Measurements from ENCODE around the gene RIN1.

RIN1 gene

DNA sequence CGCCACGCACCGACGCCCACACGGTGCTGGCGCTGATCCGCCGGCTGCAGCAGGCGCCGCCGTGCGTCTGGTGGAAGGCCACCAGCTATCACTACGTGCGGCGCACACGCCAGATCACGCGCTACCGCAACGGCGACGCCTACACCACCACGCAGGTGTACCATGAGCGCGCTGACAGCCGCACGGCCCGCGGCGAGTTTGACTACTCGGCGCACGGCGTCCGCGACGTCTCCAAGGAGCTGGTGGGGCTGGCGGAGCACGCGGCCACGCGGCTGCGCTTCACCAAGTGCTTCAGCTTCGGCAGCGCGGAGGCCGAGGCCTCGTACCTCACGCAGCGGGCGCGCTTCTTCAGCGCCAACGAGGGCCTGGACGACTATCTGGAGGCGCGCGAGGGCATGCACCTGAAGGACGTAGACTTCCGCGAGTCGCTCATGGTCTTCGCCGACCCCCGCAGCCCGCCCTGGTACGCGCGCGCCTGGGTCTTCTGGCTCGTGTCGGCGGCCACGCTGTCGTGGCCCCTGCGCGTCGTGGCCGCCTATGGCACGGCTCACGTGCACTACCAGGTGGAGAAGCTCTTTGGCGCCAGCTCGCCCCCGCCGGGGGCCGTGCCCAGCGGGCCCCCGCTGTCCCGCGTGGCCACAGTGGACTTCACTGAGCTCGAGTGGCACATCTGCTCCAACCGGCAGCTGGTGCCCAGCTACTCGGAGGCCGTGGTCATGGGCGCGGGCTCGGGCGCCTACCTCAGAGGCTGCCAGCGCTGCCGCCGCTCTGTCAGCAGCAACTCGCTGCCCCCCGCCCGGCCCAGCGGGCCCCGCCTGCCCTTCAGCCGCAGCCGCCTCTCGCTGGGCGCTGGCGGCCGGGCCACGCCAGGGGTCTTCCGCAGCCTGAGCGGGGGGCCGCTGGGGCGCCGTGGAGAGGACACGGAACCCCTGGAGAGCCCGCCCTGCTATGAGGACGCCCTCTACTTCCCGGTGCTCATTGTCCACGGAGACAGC is 41.3 kb downstream of the RIN1 start:
- no peak for DNase-seq (ENCODE audit: low spot score)

DNA sequence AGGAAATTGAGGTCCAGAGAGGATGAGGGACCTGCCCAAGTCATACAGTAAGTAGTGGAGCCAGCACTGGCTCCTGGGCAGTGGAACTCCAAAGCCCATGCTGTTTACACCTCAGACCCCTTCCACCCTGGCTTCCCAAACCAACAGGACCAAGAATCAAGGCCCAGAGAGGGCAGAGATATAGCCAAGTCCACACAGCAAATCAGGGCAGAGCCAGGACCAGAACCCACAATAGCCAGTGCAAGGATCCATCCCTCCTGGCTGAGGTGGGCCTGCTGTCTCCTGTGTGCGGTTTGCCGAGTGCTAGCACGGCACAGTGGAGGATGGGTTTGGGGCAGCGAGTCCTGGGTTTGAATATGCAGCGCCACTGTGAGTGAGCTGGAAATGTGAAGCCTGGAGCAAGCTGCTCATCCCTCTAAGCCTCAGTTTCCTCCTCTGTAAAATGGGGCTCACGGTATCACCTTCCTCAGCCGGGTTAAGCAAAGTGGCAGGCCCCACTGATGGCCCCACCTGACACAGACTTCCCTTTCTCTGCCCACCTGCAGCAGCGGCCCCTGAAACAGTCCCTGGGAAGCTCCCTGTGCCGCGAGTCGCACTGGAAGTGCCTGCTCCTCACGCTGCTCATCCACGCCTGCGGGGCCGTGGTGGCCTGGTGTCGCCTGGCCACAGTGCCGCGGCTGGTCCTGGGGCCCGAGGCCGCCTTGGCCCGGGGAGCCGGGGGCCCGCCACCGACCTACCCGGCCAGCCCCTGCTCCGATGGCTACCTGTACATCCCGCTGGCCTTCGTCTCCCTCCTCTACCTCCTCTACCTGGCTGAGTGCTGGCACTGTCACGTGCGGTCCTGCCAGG is 42.2 kb downstream of the RIN1 start:
- DNase-seq (ENCODE audit: low spot score): no peak

- DNase-seq (ENCODE audit: low spot score): no peak
Measured at GRCh38 chr11:66293352-66293751, 42.9 kb downstream of the RIN1 start.

DNA sequence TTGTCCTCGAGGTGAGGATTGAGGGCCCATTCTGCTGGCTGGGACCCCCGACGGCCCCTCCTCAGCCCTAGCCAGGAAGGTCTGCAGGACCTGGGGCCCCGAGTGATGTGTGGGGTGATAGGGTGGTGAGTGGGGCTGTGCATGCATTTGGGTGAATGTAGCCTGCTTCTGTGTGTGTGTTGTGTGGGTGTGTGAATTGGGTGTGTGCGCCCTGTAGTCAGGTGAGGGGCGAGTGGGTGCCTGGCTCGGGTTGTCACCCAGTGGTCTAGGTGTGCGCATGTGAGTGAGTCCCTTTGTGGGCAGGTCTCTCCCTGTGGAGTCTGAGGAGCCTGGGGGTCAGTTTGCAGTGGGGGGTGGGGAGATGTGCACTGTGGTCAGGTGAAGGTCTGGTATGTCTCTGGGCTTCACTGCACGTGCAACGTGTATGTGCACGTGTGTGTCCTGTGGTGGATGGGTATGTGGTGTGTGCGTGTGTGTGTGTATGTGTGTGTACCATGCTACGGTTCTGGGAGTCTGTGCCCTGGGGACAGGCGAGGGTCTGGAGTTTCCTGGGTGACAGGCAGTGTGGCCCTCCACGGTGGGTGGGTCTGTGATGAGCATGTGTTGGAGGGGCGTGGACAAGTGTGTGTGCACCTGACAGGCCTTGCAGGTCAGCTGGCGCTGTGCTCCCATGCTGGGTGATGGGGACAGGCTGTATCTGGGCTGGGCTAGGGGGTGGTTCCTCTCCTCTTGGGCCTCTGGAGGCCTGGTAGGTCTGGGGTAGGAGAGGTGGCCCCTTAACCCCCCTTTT is 43.5 kb downstream of the RIN1 start:
- DNase-seq (ENCODE audit: low spot score): no peak

GRCh38 chr11:66291706-66292542 is 44.3 kb downstream of the RIN1 start, which contains the start of gene TMEM151A:
Gene TMEM151A (plus strand): TSS chr11:66291894. CDS start chr11:66292014, 120 bp downstream.
- DNase-seq (ENCODE audit: low spot score): peak; percentile 14

GRCh38 chr11:66291303-66291705 is 44.9 kb downstream of the RIN1 start:
- no peak for DNase-seq (ENCODE audit: low spot score)

DNA sequence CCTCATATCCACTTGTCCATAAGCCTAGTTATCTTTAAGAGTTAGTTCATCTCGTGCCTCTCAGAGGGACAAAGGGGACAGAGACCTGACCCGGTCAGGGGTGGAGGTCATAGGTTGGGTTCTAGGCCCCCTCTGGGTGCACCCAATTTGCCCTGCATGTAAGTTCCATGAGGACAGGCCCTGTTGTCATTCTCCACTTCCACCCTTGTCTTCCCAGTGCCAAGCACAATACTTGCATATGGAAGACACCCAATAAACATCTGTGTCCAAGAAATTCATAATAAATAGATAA is 46.0 kb downstream of the RIN1 start:
- DNase-seq (ENCODE audit: low spot score): no peak

- no peak for DNase-seq (ENCODE audit: low spot score)
Measured at GRCh38 chr11:66289548-66290329, 46.5 kb downstream of the RIN1 start.

GRCh38 chr11:66288671-66289547 is 47.3 kb downstream of the RIN1 start, which contains the start of gene YIF1A:
Gene YIF1A (minus strand): TSS chr11:66289143. CDS start chr11:66288985, 158 bp downstream.
- DNase-seq (ENCODE audit: low spot score): peak; percentile 99

GRCh38 chr11:66287889-66288670 is 48.2 kb downstream of the RIN1 start:
- no peak for DNase-seq (ENCODE audit: low spot score)

- DNase-seq (ENCODE audit: low spot score): no peak
Measured at GRCh38 chr11:66287211-66287888, 48.9 kb downstream of the RIN1 start.

DNA sequence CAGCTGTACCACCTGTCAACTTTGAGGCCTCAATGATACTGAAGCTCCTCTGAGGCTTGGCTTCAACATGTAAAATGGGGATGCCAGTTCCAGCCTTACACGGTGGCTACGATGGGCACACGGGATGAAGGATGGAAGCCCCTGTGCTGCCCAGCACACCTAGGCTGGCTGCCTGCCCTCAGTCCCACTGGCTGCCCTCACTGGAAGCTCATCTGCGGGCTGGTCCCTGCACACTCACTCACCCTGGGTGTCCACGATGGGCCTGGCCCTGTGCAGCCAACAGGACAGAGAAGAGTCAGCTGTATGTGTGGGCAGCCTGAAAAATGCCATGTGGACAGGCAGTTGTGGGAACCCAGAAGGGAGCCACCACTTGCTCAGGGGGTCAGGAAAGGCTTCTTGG is 49.5 kb downstream of the RIN1 start:
- no peak for DNase-seq (ENCODE audit: low spot score)

- DNase-seq (ENCODE audit: low spot score): no peak
Measured at GRCh38 chr11:66285250-66285947, 50.8 kb downstream of the RIN1 start.

- no peak for DNase-seq (ENCODE audit: low spot score)
Measured at GRCh38 chr11:66284526-66285078, 51.6 kb downstream of the RIN1 start.

- no peak for DNase-seq (ENCODE audit: low spot score)
Measured at GRCh38 chr11:66283461-66284105, 52.7 kb downstream of the RIN1 start.

All from hematopoietic multipotent progenitor cell treated with erythropoietin and hydrocortisone succinate and interleukin-3 and kit ligand, for 15 days (in vitro differentiated cells).